OCI-LY1 (cell line): Measurements from ENCODE around the gene ALDH4A1.

ENCODE experiments used
- H2AFZ ChIP-seq: fragments of 200-600 bp; sonication (generic), shearing (Covaris generic); 2 replicates; pipeline ENCODE4 v1.6.0; 2014; ENCODE audit warnings: antibody characterized with exemption, mild to moderate bottlenecking, low read length
- H3F3A ChIP-seq: fragments of 200-600 bp; sonication (generic), shearing (Covaris generic); 2 replicates; pipeline ENCODE4 v1.6.0; 2014; ENCODE audit warnings: mild to moderate bottlenecking, antibody characterized with exemption, low read length, moderate library complexity; ENCODE audit not compliant: insufficient read depth
- H3K27ac ChIP-seq: fragments of 200-600 bp; sonication (generic); 2 replicates; pipeline ENCODE4 v1.5.1; 2014; ENCODE audit warnings: low read length, mixed run types, mild to moderate bottlenecking, low read depth; ENCODE audit not compliant: poor library complexity, severe bottlenecking
- H3K27me3 ChIP-seq: fragments of 200-600 bp; sonication (generic); 2 replicates; pipeline ENCODE4 v1.6.0; 2014; ENCODE audit warnings: antibody characterized with exemption, mild to moderate bottlenecking, low read length, moderate library complexity; ENCODE audit not compliant: insufficient read depth
- H3K36me3 ChIP-seq: fragments of 200-600 bp; sonication (generic); 2 replicates; pipeline ENCODE4 v1.6.1; 2014; ENCODE audit warnings: mild to moderate bottlenecking, antibody characterized with exemption, low read length, moderate library complexity, mixed read lengths; ENCODE audit not compliant: insufficient read depth
- H3K4me1 ChIP-seq: fragments of 200-600 bp; sonication (generic); 2 replicates; pipeline ENCODE4 v1.5.1; 2014; ENCODE audit warnings: mild to moderate bottlenecking, low read length, moderate library complexity; ENCODE audit not compliant: insufficient read depth, severe bottlenecking
- H3K4me2 ChIP-seq: fragments of 200-600 bp; sonication (generic), shearing (Covaris generic); 2 replicates; pipeline ENCODE4 v1.6.1; 2014; ENCODE audit warnings: low read length
- H3K4me3 ChIP-seq: fragments of 200-600 bp; sonication (generic); 2 replicates; pipeline ENCODE4 v1.5.1; 2014; ENCODE audit warnings: low read length, low read depth, mild to moderate bottlenecking, mixed read lengths; ENCODE audit not compliant: poor library complexity, severe bottlenecking
- H3K79me2 ChIP-seq: fragments of 200-600 bp; shearing (Covaris generic); 2 replicates; pipeline ENCODE4 v1.6.1; 2016; ENCODE audit warnings: mixed run types, low read length, mixed read lengths; ENCODE audit not compliant: insufficient read depth
- H3K9ac ChIP-seq: fragments of 200-600 bp; sonication (generic), shearing (Covaris generic); 2 replicates; pipeline ENCODE4 v1.6.1; 2014; ENCODE audit warnings: mild to moderate bottlenecking, low read length, mixed read lengths
- H3K9me2 ChIP-seq: fragments of 200-600 bp; sonication (generic), shearing (Covaris generic); 2 replicates; pipeline ENCODE4 v1.6.1; 2014; ENCODE audit warnings: low read depth, mild to moderate bottlenecking, low read length, mixed read lengths
- H3K9me3 ChIP-seq: fragments of 200-600 bp; shearing (Covaris generic); 2 replicates; pipeline ENCODE4 v1.6.1; 2014; ENCODE audit warnings: low read length, mixed read lengths
- H4K20me1 ChIP-seq: fragments of 200-600 bp; sonication (generic), shearing (Covaris generic); 2 replicates; pipeline ENCODE4 v1.6.0; 2016; ENCODE audit warnings: mild to moderate bottlenecking, low read length; ENCODE audit not compliant: insufficient read depth
- EZH2 ChIP-seq: fragments of 200-600 bp; sonication (generic), shearing (Covaris generic); IDR thresholded peaks from 2 replicates; pipeline ENCODE4 v1.8.0; 2017; ENCODE audit warnings: borderline replicate concordance, mixed run types, mild to moderate bottlenecking, antibody characterized with exemption, low read length, moderate library complexity, mixed read lengths
- TF ChIP-seq, protein P1 (sequence below): fragments of 200-600 bp; sonication (generic), shearing (Covaris generic); IDR thresholded peaks from 2 replicates; pipeline ENCODE4 v1.5.1; 2017; ENCODE audit warnings: mild to moderate bottlenecking, antibody characterized with exemption, low read length, moderate library complexity, mixed read lengths

Gene ALDH4A1

DNA sequence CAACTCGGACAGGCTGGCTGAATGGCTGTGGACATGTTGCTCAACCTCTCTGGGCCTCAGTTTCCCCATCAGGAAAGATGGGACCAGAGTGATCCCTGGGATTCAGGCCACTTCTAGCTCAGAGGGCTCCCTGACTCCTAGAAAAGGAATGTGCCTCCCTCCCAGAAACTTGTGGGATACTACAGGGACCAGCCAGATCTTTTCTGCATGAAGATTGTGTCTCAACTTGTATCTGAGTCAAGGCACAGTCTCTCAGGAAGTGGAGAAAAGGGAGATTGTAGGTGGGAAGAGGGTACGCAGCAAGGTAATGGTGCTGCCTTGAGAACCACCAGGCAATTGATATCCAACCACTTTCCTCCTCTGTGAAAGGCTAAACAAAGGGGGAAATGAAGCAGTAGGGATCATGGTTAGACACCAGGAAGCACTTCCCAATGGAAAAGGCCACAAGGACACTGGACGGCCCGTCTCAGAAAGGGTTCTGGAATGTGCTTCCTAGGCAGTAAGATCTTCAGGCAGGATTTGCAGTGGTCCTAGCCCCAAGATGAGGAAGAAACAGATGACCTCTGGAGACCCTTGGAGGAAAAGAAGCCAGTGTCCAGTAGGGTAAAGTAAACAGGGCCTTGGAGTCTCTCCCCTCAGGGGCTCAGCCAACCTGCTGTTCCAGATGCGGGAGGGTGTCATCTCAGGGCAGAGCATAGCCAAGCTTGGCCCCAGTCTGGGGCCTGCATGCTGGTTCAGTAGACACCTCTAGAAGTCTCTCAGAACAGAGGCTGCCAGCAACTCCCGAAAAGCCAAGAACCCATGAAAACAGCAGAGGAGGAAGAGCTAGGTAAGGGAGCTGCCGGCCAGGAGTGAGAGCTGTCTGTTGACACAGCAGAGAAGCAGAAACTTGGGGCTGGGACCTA, 37.3 kb upstream of the ALDH4A1 start:
- Histone ChIP-seq H3K4me2 (no peak overlapping the region), H3K4me1 (no peaks in the 10 kb centered on the region), H3F3A (no peaks in the 10 kb centered on the region), H3K27ac (no peak overlapping the region), H3K36me3 (no peaks in the 10 kb centered on the region), H3K9me3 (no peaks in the 10 kb centered on the region), H4K20me1 (no peaks in the 10 kb centered on the region), H3K27me3 (no peaks in the 10 kb centered on the region), H2AFZ (no peak overlapping the region), H3K9ac (no peak overlapping the region), H3K9me2 (no peaks in the 10 kb centered on the region), H3K79me2 (no peaks in the 10 kb centered on the region), H3K4me3 (no peak overlapping the region)
- TF ChIP-seq, protein P1, sequence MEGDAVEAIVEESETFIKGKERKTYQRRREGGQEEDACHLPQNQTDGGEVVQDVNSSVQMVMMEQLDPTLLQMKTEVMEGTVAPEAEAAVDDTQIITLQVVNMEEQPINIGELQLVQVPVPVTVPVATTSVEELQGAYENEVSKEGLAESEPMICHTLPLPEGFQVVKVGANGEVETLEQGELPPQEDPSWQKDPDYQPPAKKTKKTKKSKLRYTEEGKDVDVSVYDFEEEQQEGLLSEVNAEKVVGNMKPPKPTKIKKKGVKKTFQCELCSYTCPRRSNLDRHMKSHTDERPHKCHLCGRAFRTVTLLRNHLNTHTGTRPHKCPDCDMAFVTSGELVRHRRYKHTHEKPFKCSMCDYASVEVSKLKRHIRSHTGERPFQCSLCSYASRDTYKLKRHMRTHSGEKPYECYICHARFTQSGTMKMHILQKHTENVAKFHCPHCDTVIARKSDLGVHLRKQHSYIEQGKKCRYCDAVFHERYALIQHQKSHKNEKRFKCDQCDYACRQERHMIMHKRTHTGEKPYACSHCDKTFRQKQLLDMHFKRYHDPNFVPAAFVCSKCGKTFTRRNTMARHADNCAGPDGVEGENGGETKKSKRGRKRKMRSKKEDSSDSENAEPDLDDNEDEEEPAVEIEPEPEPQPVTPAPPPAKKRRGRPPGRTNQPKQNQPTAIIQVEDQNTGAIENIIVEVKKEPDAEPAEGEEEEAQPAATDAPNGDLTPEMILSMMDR = no peak
- TF ChIP-seq EZH2 = no peak

DNA sequence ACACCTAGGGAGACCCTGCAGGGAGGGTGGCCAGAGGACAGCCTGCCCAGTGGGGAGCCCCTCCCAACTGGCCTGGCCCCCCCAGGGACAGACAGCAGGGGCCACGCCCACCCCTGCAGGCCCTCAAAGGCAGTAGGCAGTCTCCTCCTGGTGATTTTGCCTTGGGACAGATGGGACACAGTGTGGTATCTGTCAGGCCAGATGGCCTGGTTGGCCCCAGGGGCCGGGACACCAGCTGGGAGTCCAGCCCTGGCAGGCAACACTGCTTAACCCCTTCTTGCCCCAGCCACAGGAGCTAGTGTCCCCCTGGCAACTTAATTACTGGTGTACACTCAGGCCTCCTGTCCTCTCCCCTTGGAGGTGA, 36.3 kb upstream of the ALDH4A1 start:
- no peaks in the 10 kb centered on the region for H4K20me1 ChIP-seq
- no peaks in the 10 kb centered on the region for H3K27me3 ChIP-seq
- no peaks in the 10 kb centered on the region for H3K36me3 ChIP-seq
- no peaks in the 10 kb centered on the region for H3K79me2 ChIP-seq
- H3K27ac ChIP-seq = no peak overlapping the region
- no peak overlapping the region for H3K4me2 ChIP-seq
- H3K4me1 ChIP-seq = no peaks in the 10 kb centered on the region
- no peaks in the 10 kb centered on the region for H3F3A ChIP-seq
- no peak for TF ChIP-seq EZH2
- TF ChIP-seq, protein P1 = no peak
- H3K9me3 ChIP-seq = no peaks in the 10 kb centered on the region
- no peak overlapping the region for H2AFZ ChIP-seq
- H3K9me2 ChIP-seq = no peaks in the 10 kb centered on the region
- no peak overlapping the region for H3K9ac ChIP-seq
- H3K4me3 ChIP-seq = no peak overlapping the region

DNA sequence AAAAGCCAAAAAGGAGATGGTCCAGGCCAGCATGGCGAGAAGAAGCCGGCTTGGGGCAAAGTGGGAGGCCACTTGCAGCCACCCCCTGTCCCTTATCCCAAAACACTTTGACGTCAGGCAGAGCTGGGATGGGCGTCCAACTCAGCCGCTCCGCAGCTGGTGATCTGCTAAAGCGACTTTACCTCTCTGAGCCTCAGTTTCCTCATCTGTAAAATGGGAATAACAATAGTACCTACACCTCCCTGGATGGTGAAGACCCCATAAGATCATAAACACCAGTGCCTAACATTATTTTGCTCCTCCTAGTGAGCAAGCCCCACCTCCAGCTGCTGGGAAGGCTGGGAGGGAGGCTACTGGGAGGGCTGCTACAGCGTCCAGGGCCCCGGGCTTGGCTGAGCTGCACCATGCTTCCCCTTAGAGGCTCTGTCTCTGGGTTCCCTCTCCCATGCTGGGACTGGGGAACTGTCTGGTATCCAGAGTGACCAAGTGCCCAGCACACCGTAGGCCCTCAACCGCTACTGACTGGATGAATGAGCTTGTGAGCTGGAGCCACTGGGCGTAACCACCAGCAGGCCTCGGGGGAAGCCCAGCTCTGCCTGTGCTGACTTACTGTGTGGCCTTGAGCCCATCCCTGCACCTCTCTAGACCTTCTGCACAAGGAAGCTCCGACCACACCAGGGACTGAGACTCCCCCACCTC, 35.8 kb upstream of the ALDH4A1 start:
- H3K79me2 ChIP-seq = no peaks in the 10 kb centered on the region
- no peak overlapping the region for H3K27ac ChIP-seq
- no peaks in the 10 kb centered on the region for H4K20me1 ChIP-seq
- no peak overlapping the region for H3K4me3 ChIP-seq
- H3F3A ChIP-seq = no peaks in the 10 kb centered on the region
- no peak overlapping the region for H2AFZ ChIP-seq
- H3K4me1 ChIP-seq = no peaks in the 10 kb centered on the region
- no peaks in the 10 kb centered on the region for H3K9me3 ChIP-seq
- H3K9me2 ChIP-seq = no peaks in the 10 kb centered on the region
- no peak overlapping the region for H3K9ac ChIP-seq
- no peak overlapping the region for H3K4me2 ChIP-seq
- no peak for TF ChIP-seq EZH2
- TF ChIP-seq, protein P1 = no peak
- no peaks in the 10 kb centered on the region for H3K27me3 ChIP-seq
- H3K36me3 ChIP-seq = no peaks in the 10 kb centered on the region
